ENCODE measurements around the gene DRD3. TPM values are rescaled to one million over a fixed set of nuclear protein-coding genes. Genes with fewer than 3 reads are reported as not detected.

The DRD3 gene
- total and polyA plus RNA-seq, 2 of the 8 experiments (the other 6 are each of a cell fraction or from before 2014, with no cell fraction given): 0.32 to 1.3 TPM

DNA sequence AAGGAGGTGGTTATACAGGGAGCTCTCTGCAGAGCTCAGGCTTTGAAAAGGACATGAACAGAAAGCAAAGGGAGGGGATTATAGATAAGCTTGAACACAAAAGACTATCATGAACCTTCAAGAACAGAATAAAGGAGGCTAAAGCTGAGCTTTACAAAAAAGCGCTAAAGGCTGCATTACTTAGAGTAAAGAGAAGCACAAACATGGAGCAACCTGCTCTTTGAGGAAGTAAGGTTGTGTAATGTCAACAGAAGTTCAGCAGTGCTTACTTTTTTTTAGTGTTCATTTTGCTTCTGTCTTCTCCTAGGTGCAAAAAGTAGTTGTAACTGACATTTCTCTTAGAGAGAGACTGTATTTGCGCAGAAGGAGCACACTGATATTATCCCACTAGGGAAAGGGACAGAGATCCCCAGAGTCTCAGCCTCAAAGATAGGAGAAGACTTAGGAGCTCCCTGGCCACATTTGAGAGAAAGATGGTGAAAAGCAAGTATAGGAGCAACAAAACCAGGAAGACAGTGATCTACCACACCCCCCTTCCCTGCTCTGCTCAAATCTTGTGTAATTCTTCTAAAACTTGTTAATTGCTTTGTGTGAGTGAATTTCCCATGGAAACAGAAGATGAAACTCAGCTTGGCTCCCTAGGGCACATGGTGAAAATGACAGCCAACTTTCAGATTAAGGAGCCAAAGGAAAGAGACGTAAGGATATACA, 67.6 kb downstream of the DRD3 start:
- peaks cover 0 to 8% (median 4%) of the 10 kb centered on the region in 4 experiments; a peak in 3 of 7 replicates for H3K4me1 ChIP-seq (replicated peaks in 1 of 4; ENCODE audit: control insufficient read depth in 3 of 4, insufficient read depth in 4 of 4, low read length in 3 of 4)
- no peak overlapping the region for H3K18ac ChIP-seq (ENCODE audit: extremely low read depth, low read length)
- H3K4ac ChIP-seq (replicated peaks; ENCODE audit: insufficient read length, low read depth, low read length): no peak overlapping the region
- H3K79me1 ChIP-seq (ENCODE audit: low read depth, low read length): no peaks in the 10 kb centered on the region
- H3K23me2 ChIP-seq (ENCODE audit: low read depth, low read length): no peaks in the 10 kb centered on the region; the same call in 1 of the 2 replicates
- DNase-seq (ENCODE audit: low read depth in 1 of 2, low spot score in 2 of 2): no peak
- no peaks in the 10 kb centered on the region for H3K9me3 ChIP-seq (ENCODE audit: insufficient read depth in 2 of 2, low read depth in 1 of 2, low read length in 1 of 2)
- ChIA-PET POLR2A (ENCODE audit: partially characterized antibody) (no interaction called here), CTCF (ENCODE audit: partially characterized antibody) (interaction anchor here (0.8 to 1.0 kb wide), 2 partner anchors 44 to 180 kb away, joined by 3 read pairs; no protein-coding TSS in a partner anchor)
- H4K20me1 ChIP-seq (replicated peaks in 1 of 2; ENCODE audit: control insufficient read depth in 1 of 2, insufficient read depth in 2 of 2, low read length in 2 of 2): no peaks in the 10 kb centered on the region
- H3K4me3 ChIP-seq (ENCODE audit: extremely low read depth in 1 of 4, insufficient read depth in 2 of 4, low read depth in 3 of 4, low read length in 4 of 4): no peak overlapping the region
- no peak overlapping the region for H4K91ac ChIP-seq (replicated peaks; ENCODE audit: insufficient read length, low read length)
- no peak overlapping the region for H2BK5ac ChIP-seq (ENCODE audit: low read depth, low read length)
- H3K36me3 ChIP-seq (ENCODE audit: control insufficient read depth in 2 of 4, insufficient read depth in 4 of 4, low read length in 3 of 4): no peaks in the 10 kb centered on the region
- H3K27ac ChIP-seq (ENCODE audit: low read depth, low read length): no peak overlapping the region
- no peak overlapping the region for H2AK5ac ChIP-seq (ENCODE audit: low read depth, low read length)
- no peak overlapping the region for H2BK120ac ChIP-seq (replicated peaks; ENCODE audit: low read depth, low read length)
- no peak overlapping the region for H2BK20ac ChIP-seq (ENCODE audit: low read length)
- WGBS, 2 experiments (ENCODE audit: extremely low coverage in 1 of 2, insufficient coverage in 1 of 2, insufficient read length in 1 of 2, insufficient replicate concordance in 2 of 2, low coverage in 1 of 2, low lambda C conversion rate in 2 of 2, missing lambda C conversion rate in 1 of 2): 73% methylated on average over 3 of the region's 3 CpGs; no CpG with 5 or more reads in 1 of the 2 experiments
- H3K27me3 ChIP-seq (replicated peaks in 1 of 4; ENCODE audit: control insufficient read depth in 3 of 4, extremely low read depth in 1 of 4, insufficient read depth in 3 of 4, low read length in 3 of 4): no peaks in the 10 kb centered on the region
- no peak overlapping the region for H4K8ac ChIP-seq (ENCODE audit: extremely low read depth, insufficient read depth, low read length)
- peak overlapping the region; percentile 42; the same call in 1 of the 2 replicates for H2AFZ ChIP-seq (ENCODE audit: low read length)
- H2BK12ac ChIP-seq (ENCODE audit: low read depth, low read length): no peak overlapping the region
- no peak overlapping the region for H3K4me2 ChIP-seq (ENCODE audit: insufficient read depth in 1 of 2, low read depth in 2 of 2, low read length in 2 of 2)
- no peak overlapping the region for H3K56ac ChIP-seq (replicated peaks; ENCODE audit: insufficient read length, low read depth, low read length)
- no peak overlapping the region for H3K14ac ChIP-seq (ENCODE audit: insufficient read length)
- no peak overlapping the region for H4K5ac ChIP-seq (ENCODE audit: insufficient read length, low read depth, low read length)
- no peaks in the 10 kb centered on the region for H3K79me2 ChIP-seq (ENCODE audit: control insufficient read depth in 1 of 2, insufficient read depth in 2 of 2, low read length in 2 of 2)
- H3K9ac ChIP-seq (replicated peaks in 1 of 4; ENCODE audit: extremely low read depth in 1 of 4, low read depth in 3 of 4, low read length in 3 of 4): no peak overlapping the region
- H3K23ac ChIP-seq (ENCODE audit: insufficient read length): no peak overlapping the region
- no peak overlapping the region for H2BK15ac ChIP-seq (ENCODE audit: low read length)
- no peak for FAIRE-seq
- TF ChIP-seq GTF2F1 (IDR thresholded peaks at IDR 0.05; ENCODE audit: borderline replicate concordance, low read depth, low read length) (no peak), RFX5 (IDR thresholded peaks at IDR 0.05; ENCODE audit: borderline replicate concordance, low read depth, low read length) (no peak), POLR2A (IDR thresholded peaks at IDR 0.05; ENCODE audit: control extremely low read depth in 1 of 2, low read depth in 2 of 2, low read length in 2 of 2) (no peak), ASH2L (IDR thresholded peaks at IDR 0.05; ENCODE audit: low read length) (no peak), SP1 (IDR thresholded peaks at IDR 0.05; ENCODE audit: low read depth, low read length) (no peak), CHD1 (IDR thresholded peaks at IDR 0.05; ENCODE audit: low read depth, low read length) (no peak), MAFK (IDR thresholded peaks at IDR 0.05; ENCODE audit: low read depth, low read length) (no peak), CBX5 (IDR thresholded peaks at IDR 0.05; ENCODE audit: low read depth, low read length) (no peak), CHD2 (IDR thresholded peaks at IDR 0.05; ENCODE audit: low read length) (no peak), TAF7 (optimal IDR thresholded peaks at IDR 0.05; ENCODE audit: borderline replicate concordance, low read depth, low read length) (no peak), RNF2 (IDR thresholded peaks at IDR 0.05; ENCODE audit: borderline replicate concordance, low read depth, low read length, missing control alignments, poor library complexity, severe bottlenecking) (no peak), BACH1 (IDR thresholded peaks at IDR 0.05; ENCODE audit: low read length) (no peak)
- TF ChIP-seq, protein P1, sequence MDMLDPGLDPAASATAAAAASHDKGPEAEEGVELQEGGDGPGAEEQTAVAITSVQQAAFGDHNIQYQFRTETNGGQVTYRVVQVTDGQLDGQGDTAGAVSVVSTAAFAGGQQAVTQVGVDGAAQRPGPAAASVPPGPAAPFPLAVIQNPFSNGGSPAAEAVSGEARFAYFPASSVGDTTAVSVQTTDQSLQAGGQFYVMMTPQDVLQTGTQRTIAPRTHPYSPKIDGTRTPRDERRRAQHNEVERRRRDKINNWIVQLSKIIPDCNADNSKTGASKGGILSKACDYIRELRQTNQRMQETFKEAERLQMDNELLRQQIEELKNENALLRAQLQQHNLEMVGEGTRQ (IDR thresholded peaks at IDR 0.05; ENCODE audit: low read length): no peak
